Sigmoid colon (tissue), 7 donors: ENCODE results near the gene FBXL17. TPM values are rescaled to one million over a fixed set of nuclear protein-coding genes. Genes with fewer than 3 reads are reported as not detected.

ENCODE experiments used
- DNase-seq: peaks from one replicate; pipeline ENCODE4 v3.0.0-alpha.2; 2019
- H3K27ac ChIP-seq, 4 donors: fragments of 200-600 bp; sonication (generic); one replicate each; pipeline ENCODE4 v1.5.1; 2016 to 2019; ENCODE audit warnings: mild to moderate bottlenecking in 1 of 4
- H3K27me3 ChIP-seq, 3 donors: fragments of 200-600 bp; sonication (generic); one replicate each; pipeline ENCODE4 v1.5.1; 2019; ENCODE audit warnings: mild to moderate bottlenecking in 1 of 3
- H3K36me3 ChIP-seq, 4 donors: fragments of 200-600 bp; sonication (generic); one replicate each; pipeline ENCODE4 v1.5.1; 2016 to 2019
- H3K4me1 ChIP-seq, 4 donors: fragments of 200-600 bp; sonication (generic); one replicate each; pipeline ENCODE4 v1.5.1; 2017 to 2019
- H3K4me3 ChIP-seq, 4 donors: fragments of 200-600 bp; sonication (generic); one replicate each; pipeline ENCODE4 v1.5.1; 2017 to 2019; ENCODE audit warnings: mild to moderate bottlenecking in 2 of 4, moderate library complexity in 1 of 4
- H3K9me3 ChIP-seq, 4 donors: fragments of 200-600 bp in 3 of 4; sonication (generic) in 3 of 4; one replicate each; pipeline versions ENCODE4 v1.5.1 to v1.6.1; 2013 to 2019
- EP300 ChIP-seq, 4 donors: sonication (generic); formaldehyde crosslinking; IDR thresholded peaks; one replicate each; pipeline ENCODE4 v1.6.1; 2017; ENCODE audit warnings: antibody characterized with exemption in 4 of 4
- POLR2A ChIP-seq, 2 donors: fragments of 450-650 bp; IDR thresholded peaks; one replicate each; pipeline ENCODE4 v1.6.1; 2016; ENCODE audit warnings: antibody characterized with exemption in 2 of 2, mild to moderate bottlenecking in 2 of 2, moderate library complexity in 2 of 2
- POLR2AphosphoS5 ChIP-seq, 4 donors: sonication (generic); formaldehyde crosslinking; IDR thresholded peaks; one replicate each; pipeline ENCODE4 v1.6.1; 2017; ENCODE audit warnings: antibody characterized with exemption in 4 of 4
- WGBS, 2 donors: extraction: QIAGEN DNeasy Blood & Tissue Kit; methylation state at CpG; one replicate each; pipeline ENCODE4 v1.1.7; 2013; 5-methylcytosine and 5-hydroxymethylcytosine counted together
- intact Hi-C: fragments of 100-400 bp; cut with DNase I; formaldehyde crosslinking; loops from one replicate; pipeline ENCODE4 v1.15.1; 2023
- polyA plus RNA-seq, 3 donors: library from polyadenylated mRNA; stranded (reverse); fragments of 200-250 nt; gene quantifications; one replicate each; pipeline ENCODE4 v1.2.3, GENCODE V29; 2013
- total RNA-seq, 4 donors: library from RNA; depleted of rRNA; stranded (reverse); fragments of >200 nt; gene quantifications; one replicate each; pipeline ENCODE4 v1.1.0, GENCODE V29; 2016
- TF ChIP-seq, protein P1 (sequence below), 4 experiments: fragments of 450-650 bp in 3 of 4; fragments of 200-600 bp in 1 of 4; IDR thresholded peaks; one replicate each; pipeline ENCODE4 v1.5.1; 2016 to 2019; ENCODE audit warnings: antibody characterized with exemption in 4 of 4, mild to moderate bottlenecking in 3 of 4, moderate library complexity in 2 of 4
- donor health status: healthy with polysubstance abuse.
- donor health status: Bipolar disorder and iron deficiency.
- donor health status: healthy.

FBXL17 gene
- total and polyA plus RNA-seq, 7 donors: 8.2 to 22.5 (median 16.6) TPM

DNA sequence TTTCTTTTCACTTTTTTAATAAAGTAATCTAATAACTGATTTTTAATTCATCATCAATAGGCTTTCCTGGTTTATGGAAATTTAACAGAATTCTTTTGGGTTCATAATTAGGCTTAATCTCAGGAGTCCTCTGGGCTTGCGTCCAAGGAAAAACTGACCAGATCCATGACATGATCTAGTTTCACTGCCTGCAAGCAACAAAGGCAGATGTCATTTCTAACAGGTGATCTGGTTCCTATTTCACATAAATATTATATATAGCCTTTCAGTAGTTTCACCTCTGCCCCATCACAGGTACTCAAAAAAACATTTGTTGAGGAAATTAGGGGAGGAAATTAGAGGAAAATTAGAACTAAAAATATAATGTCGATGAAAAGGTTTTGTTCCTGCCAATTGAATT is 126.4 kb downstream of the FBXL17 start:
- TF ChIP-seq, protein P1, sequence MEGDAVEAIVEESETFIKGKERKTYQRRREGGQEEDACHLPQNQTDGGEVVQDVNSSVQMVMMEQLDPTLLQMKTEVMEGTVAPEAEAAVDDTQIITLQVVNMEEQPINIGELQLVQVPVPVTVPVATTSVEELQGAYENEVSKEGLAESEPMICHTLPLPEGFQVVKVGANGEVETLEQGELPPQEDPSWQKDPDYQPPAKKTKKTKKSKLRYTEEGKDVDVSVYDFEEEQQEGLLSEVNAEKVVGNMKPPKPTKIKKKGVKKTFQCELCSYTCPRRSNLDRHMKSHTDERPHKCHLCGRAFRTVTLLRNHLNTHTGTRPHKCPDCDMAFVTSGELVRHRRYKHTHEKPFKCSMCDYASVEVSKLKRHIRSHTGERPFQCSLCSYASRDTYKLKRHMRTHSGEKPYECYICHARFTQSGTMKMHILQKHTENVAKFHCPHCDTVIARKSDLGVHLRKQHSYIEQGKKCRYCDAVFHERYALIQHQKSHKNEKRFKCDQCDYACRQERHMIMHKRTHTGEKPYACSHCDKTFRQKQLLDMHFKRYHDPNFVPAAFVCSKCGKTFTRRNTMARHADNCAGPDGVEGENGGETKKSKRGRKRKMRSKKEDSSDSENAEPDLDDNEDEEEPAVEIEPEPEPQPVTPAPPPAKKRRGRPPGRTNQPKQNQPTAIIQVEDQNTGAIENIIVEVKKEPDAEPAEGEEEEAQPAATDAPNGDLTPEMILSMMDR (IDR thresholded peaks at IDR 0.05): no peak
- TF ChIP-seq POLR2AphosphoS5 (IDR thresholded peaks at IDR 0.05): no peak
- no peak for TF ChIP-seq EP300 (IDR thresholded peaks at IDR 0.05)
- no peak for TF ChIP-seq POLR2A (IDR thresholded peaks at IDR 0.05)
- Histone ChIP-seq H3K9me3 (no peaks in the 10 kb centered on the region), H3K4me3 (no peak overlapping the region), H3K36me3 (no peaks in the 10 kb centered on the region), H3K27ac (no peak overlapping the region), H3K4me1 (peaks cover 0 to 30% (median 23%) of the 10 kb centered on the region in 4 donors), H3K27me3 (no peaks in the 10 kb centered on the region)
- intact Hi-C loops: no loop called here
- DNase-seq: no peak
- WGBS, 2 donors: 97% methylated on average over 2 of the region's 2 CpGs

DNA sequence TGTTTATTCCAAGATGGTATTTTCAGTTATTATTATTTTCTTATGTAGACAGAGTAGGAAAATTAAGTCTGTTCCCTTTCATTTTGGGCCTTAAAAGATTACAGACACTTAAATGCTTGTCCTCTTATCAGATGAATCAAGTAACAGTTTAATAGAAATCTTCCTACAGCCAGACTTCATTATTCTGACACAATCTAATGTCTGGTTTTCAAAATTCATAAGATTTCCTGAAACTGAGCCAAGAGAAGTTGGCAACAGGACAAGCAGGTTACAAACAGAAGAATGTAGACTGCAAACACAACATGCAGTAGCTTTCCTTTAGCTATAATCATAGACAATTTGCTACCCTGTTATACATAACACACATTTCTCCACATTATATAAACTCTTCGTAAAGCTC is 130.5 kb downstream of the FBXL17 start:
- H3K4me1 ChIP-seq: peaks cover 0 to 29% (median 22%) of the 10 kb centered on the region in 4 donors
- no peak overlapping the region for H3K4me3 ChIP-seq
- no peak overlapping the region for H3K27ac ChIP-seq
- TF ChIP-seq POLR2A (IDR thresholded peaks at IDR 0.05): no peak
- TF ChIP-seq EP300 (IDR thresholded peaks at IDR 0.05): no peak
- TF ChIP-seq POLR2AphosphoS5 (IDR thresholded peaks at IDR 0.05): no peak
- TF ChIP-seq, protein P1 (IDR thresholded peaks at IDR 0.05): no peak
- DNase-seq: no peak
- intact Hi-C loops: no loop called here
- 44 to 79% methylated on average over 1 of the region's 1 CpG for WGBS, 2 donors
- H3K36me3 ChIP-seq: no peaks in the 10 kb centered on the region
- H3K27me3 ChIP-seq: no peaks in the 10 kb centered on the region
- H3K9me3 ChIP-seq: no peaks in the 10 kb centered on the region

DNA sequence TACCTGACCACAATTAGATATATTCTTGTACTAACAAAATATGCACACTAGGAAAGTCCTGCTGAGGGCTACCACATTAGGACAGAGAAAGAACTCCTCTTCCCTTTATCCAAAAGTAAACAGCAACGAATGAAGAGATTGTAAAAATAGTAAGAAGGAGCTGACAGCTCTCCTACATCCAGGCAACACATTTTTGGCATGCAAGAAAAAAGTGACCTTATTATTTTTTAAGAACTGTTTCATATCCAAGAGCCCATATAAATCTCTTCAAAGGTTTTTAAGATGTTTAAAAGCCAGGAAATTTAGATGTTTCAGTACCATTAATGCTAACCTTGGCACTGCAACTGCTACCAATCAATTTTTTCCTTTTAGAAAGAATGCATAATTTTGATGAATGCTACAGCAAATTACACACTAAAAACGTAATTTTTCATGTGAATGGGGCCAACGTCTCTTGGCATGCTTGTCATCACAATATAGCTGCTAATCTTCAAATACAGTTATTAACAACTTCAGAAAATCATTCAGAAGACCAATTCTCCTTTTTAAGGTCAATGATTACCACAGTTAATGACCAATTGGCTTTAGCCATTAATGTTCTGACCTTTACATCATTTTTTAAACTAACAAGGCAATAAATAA is 132.0 kb downstream of the FBXL17 start:
- Histone ChIP-seq H3K9me3 (no peaks in the 10 kb centered on the region), H3K27ac (peak overlapping the region in 1 of 4 donors; percentile 35), H3K36me3 (no peaks in the 10 kb centered on the region), H3K4me1 (peaks cover 0 to 29% (median 22%) of the 10 kb centered on the region in 4 donors), H3K4me3 (no peak overlapping the region), H3K27me3 (no peaks in the 10 kb centered on the region)
- 66 to 72% methylated on average over 3 of the region's 3 CpGs for whole genome bisulfite sequencing, 2 donors
- intact Hi-C loops: no loop called here
- no peak for TF ChIP-seq POLR2A (IDR thresholded peaks at IDR 0.05)
- no peak for TF ChIP-seq POLR2AphosphoS5 (IDR thresholded peaks at IDR 0.05)
- TF ChIP-seq EP300 (IDR thresholded peaks at IDR 0.05): no peak
- DNase-seq: no peak

DNA sequence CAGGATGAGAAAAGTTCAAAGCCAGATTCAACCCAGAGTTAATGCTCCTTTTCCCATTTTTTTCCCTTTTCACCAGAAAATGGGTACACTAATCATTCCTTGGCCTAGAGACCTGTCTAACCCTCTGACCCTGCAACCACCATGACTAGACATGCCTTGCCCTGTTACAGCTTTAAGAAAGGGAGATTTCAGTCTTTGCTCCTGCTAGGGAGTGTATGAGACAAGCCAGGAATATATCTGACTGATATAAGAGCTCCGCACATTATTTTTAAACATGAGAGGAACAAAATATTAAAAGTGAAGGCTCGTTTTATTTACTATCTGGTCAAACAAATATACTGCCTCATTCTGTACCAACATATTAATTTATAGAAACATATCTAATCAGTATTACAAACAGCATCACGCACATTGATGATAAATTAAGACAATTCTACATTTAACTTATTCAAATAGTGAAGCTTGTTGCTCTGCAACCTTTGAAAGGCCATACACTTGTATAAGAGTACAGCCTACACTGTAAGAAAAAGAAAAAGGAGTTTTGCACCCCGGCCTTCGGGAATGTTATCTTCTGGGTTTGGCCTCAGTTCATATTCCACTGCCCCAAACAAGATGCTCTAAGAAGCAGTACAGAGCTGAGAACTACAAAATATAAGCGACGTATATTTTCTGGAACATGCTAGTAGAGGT is 132.7 kb downstream of the FBXL17 start:
- no peak for TF ChIP-seq EP300 (IDR thresholded peaks at IDR 0.05)
- TF ChIP-seq POLR2AphosphoS5 (IDR thresholded peaks at IDR 0.05): no peak
- no peak for TF ChIP-seq POLR2A (IDR thresholded peaks at IDR 0.05)
- TF ChIP-seq, protein P1 (IDR thresholded peaks at IDR 0.05): no peak
- DNase-seq: no peak
- Histone ChIP-seq H3K27ac (peak overlapping the region in 1 of 4 donors; percentile 35), H3K4me1 (peaks cover 0 to 29% (median 22%) of the 10 kb centered on the region in 4 donors), H3K36me3 (no peaks in the 10 kb centered on the region), H3K27me3 (no peaks in the 10 kb centered on the region), H3K9me3 (no peaks in the 10 kb centered on the region), H3K4me3 (no peak overlapping the region)
- intact Hi-C loops: no loop called here
- WGBS, 2 donors: 94 to 95% methylated on average over 7 of the region's 7 CpGs
